Measurements from ENCODE around the gene MARK1.

DNA sequence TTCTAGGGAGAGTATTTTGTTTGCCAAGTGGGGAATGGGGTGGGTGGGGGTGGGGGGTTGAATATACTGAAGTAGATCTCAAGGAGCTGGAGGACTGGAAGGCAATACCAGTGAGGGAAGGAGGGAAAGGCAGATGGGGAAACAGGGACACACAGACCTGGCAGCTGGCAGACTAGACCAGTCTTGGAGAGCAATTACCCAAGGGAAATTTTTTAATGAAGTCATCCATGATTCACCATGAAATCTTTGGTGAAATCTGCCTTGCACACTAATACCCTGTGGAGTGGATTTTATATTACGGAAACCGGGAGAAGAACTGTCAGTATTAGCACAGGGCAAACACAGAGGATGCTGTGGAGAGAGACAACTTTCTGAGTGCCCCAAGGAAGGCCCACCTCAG lies 29.7 kb upstream of the MARK1 start:
- TF ChIP-seq FOSL1 (tag; conservative IDR thresholded peaks at IDR 0.05), result no peak
- TF ChIP-seq, protein P1, sequence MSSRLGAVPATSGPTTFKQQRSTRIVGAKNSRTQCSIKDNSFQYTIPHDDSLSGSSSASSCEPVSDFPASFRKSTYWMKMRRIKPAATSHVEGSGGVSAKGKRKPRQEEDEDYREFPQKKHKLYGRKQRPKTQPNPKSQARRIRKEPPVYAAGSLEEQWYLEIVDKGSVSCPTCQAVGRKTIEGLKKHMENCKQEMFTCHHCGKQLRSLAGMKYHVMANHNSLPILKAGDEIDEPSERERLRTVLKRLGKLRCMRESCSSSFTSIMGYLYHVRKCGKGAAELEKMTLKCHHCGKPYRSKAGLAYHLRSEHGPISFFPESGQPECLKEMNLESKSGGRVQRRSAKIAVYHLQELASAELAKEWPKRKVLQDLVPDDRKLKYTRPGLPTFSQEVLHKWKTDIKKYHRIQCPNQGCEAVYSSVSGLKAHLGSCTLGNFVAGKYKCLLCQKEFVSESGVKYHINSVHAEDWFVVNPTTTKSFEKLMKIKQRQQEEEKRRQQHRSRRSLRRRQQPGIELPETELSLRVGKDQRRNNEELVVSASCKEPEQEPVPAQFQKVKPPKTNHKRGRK (tag; IDR thresholded peaks at IDR 0.05), result no peak
- TF ChIP-seq NR2F6 (CRISPR knock-in tag; IDR thresholded peaks at IDR 0.05), result no peak
- no peak for TF ChIP-seq CHD4 (IDR thresholded peaks at IDR 0.05; ENCODE audit: insufficient read depth, insufficient replicate concordance, low read depth, low read length, poor library complexity, severe bottlenecking)
- TF ChIP-seq, protein P2, sequence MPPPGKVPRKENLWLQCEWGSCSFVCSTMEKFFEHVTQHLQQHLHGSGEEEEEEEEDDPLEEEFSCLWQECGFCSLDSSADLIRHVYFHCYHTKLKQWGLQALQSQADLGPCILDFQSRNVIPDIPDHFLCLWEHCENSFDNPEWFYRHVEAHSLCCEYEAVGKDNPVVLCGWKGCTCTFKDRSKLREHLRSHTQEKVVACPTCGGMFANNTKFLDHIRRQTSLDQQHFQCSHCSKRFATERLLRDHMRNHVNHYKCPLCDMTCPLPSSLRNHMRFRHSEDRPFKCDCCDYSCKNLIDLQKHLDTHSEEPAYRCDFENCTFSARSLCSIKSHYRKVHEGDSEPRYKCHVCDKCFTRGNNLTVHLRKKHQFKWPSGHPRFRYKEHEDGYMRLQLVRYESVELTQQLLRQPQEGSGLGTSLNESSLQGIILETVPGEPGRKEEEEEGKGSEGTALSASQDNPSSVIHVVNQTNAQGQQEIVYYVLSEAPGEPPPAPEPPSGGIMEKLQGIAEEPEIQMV (tag; conservative IDR thresholded peaks at IDR 0.05; ENCODE audit: low read depth), result no peak
- no peak for TF ChIP-seq EZH2 (IDR thresholded peaks at IDR 0.05; ENCODE audit: borderline replicate concordance, low read depth, low read length)
- no peak for TF ChIP-seq DDX20 (tag; IDR thresholded peaks at IDR 0.05; ENCODE audit: low read depth)
- no peak for TF ChIP-seq RFX5 (IDR thresholded peaks at IDR 0.05; ENCODE audit: low read depth, low read length)
- no peak for TF ChIP-seq POLR2A (conservative IDR thresholded peaks at IDR 0.05)
- no peak for TF ChIP-seq ESRRA (IDR thresholded peaks at IDR 0.05; ENCODE audit: borderline replicate concordance, low read depth)

Data from K562 (cell line).